Stomach (tissue), 9 donors: Measurements from ENCODE around the gene CDH8. TPM values are rescaled to one million over a fixed set of nuclear protein-coding genes. Genes with fewer than 3 reads are reported as not detected.

Experiments
- DNase-seq, 2 donors: peaks; one replicate each; pipeline versions ENCODE4 v3.0.0 to v3.0.0-alpha.2; 2013 to 2019
- H3K27ac ChIP-seq, 5 donors: fragments of 200-600 bp in 4 of 5; sonication (generic) in 4 of 5; one replicate each; pipeline ENCODE4 v1.5.1; 2013 to 2019; ENCODE audit warnings: mild to moderate bottlenecking in 1 of 5, moderate library complexity in 1 of 5
- H3K27me3 ChIP-seq, 3 donors: fragments of 200-600 bp; sonication (generic); one replicate each; pipeline ENCODE4 v1.5.1; 2017 to 2019; ENCODE audit warnings: mixed run types in 1 of 3
- H3K36me3 ChIP-seq, 4 donors: fragments of 200-600 bp; sonication (generic); 1 replicate in 3 of 4; 2 replicates in 1 of 4; pipeline ENCODE4 v1.5.1; 2016 to 2019
- H3K4me1 ChIP-seq, 4 donors: fragments of 200-600 bp; sonication (generic); one replicate each; pipeline ENCODE4 v1.5.1; 2016 to 2019
- H3K4me3 ChIP-seq, 4 donors: fragments of 200-600 bp; sonication (generic) in 3 of 4; one replicate each; pipeline ENCODE4 v1.5.1; 2016 to 2019; ENCODE audit warnings: mild to moderate bottlenecking in 1 of 4
- H3K9me3 ChIP-seq, 4 donors: fragments of 200-600 bp; sonication (generic); one replicate each; pipeline ENCODE4 v1.5.1; 2016 to 2019
- CTCF ChIP-seq, 7 experiments: fragments of 450-650 bp in 4 of 7; fragments of 200-600 bp in 3 of 7; sonication (generic) in 3 of 7; IDR thresholded peaks; one replicate each; pipeline ENCODE4 v1.5.1; 2016 to 2019; ENCODE audit warnings: antibody characterized with exemption in 7 of 7, control low read depth in 2 of 7, mild to moderate bottlenecking in 1 of 7
- EP300 ChIP-seq: sonication (generic); formaldehyde crosslinking; IDR thresholded peaks from one replicate; pipeline ENCODE4 v1.6.1; 2017; ENCODE audit warnings: antibody characterized with exemption
- POLR2A ChIP-seq, 4 donors: fragments of 450-650 bp; IDR thresholded peaks; one replicate each; pipeline ENCODE4 v1.6.1; 2016; ENCODE audit warnings: antibody characterized with exemption in 4 of 4, control low read depth in 2 of 4, mild to moderate bottlenecking in 1 of 4, moderate library complexity in 1 of 4
- POLR2AphosphoS5 ChIP-seq, 3 donors: sonication (generic); formaldehyde crosslinking; IDR thresholded peaks; one replicate each; pipeline ENCODE4 v1.6.1; 2016; ENCODE audit warnings: antibody characterized with exemption in 3 of 3
- WGBS, 5 donors: extraction: QIAGEN DNeasy Blood & Tissue Kit in 3 of 5; methylation state at CpG; one replicate each; pipeline versions ENCODE4 v1.1.5 to v1.1.7; 2013 to 2018; 5-methylcytosine and 5-hydroxymethylcytosine counted together
- intact Hi-C: fragments of 100-400 bp; cut with DNase I; formaldehyde crosslinking; loops from one replicate; pipeline ENCODE4 v1.15.1; 2023; ENCODE audit warnings: low total_unique reads
- polyA plus RNA-seq, 3 donors: library from polyadenylated mRNA; stranded (reverse); fragments of 200-250 nt; gene quantifications; one replicate each; pipeline ENCODE4 v1.2.3, GENCODE V29; 2013
- total RNA-seq, 5 donors: library from RNA; depleted of rRNA; stranded (reverse); fragments of >200 nt; gene quantifications; one replicate each; pipeline versions ENCODE4 v1.1.0 to v1.2.3, GENCODE V29; 2014 to 2016
- donor health status: healthy with polysubstance abuse.
- donor health status: Bipolar disorder and iron deficiency.
- donor health status: healthy.

Gene CDH8
- total and polyA plus RNA-seq, 8 donors, result 0.13 to 6.4 TPM; not detected in 6

- no peak for DNase-seq
- intact Hi-C loops, result no loop called here
- Histone ChIP-seq H3K27me3 (no peaks in the 10 kb centered on the region), H3K36me3 (no peaks in the 10 kb centered on the region), H3K4me3 (no peak overlapping the region), H3K4me1 (no peaks in the 10 kb centered on the region), H3K27ac (no peak overlapping the region), H3K9me3 (peaks cover 0 to 6% (median 2%) of the 10 kb centered on the region in 4 donors)
- WGBS, 5 donors, result 69 to 84% (median 77%) methylated on average over 2 of the region's 2 CpGs
- no peak for TF ChIP-seq CTCF (IDR thresholded peaks at IDR 0.05)
- TF ChIP-seq EP300, result no peak
- no peak for TF ChIP-seq POLR2AphosphoS5 (IDR thresholded peaks at IDR 0.05)
- no peak for TF ChIP-seq POLR2A (IDR thresholded peaks at IDR 0.05)
Measured at GRCh38 chr16:61890386-61890785, 145.9 kb downstream of the CDH8 start.

- WGBS, 5 donors, result 58 to 83% (median 74%) methylated on average over 3 to 4 of the region's 4 CpGs
- intact Hi-C loops, result no loop called here
- Histone ChIP-seq H3K36me3 (no peaks in the 10 kb centered on the region), H3K9me3 (peaks cover 0 to 6% (median 1%) of the 10 kb centered on the region in 4 donors), H3K4me3 (no peak overlapping the region), H3K27ac (no peak overlapping the region), H3K27me3 (no peaks in the 10 kb centered on the region), H3K4me1 (no peaks in the 10 kb centered on the region)
- no peak for TF ChIP-seq CTCF (IDR thresholded peaks at IDR 0.05)
- no peak for TF ChIP-seq POLR2AphosphoS5 (IDR thresholded peaks at IDR 0.05)
- TF ChIP-seq POLR2A (IDR thresholded peaks at IDR 0.05), result no peak
- no peak for TF ChIP-seq EP300
- DNase-seq, result no peak
Measured at GRCh38 chr16:61887903-61888302, 148.3 kb downstream of the CDH8 start.

GRCh38 chr16:61885343-61885742 is 150.9 kb downstream of the CDH8 start:
- Histone ChIP-seq H3K36me3 (no peaks in the 10 kb centered on the region), H3K27ac (no peak overlapping the region), H3K9me3 (peaks cover 0 to 6% (median 0%) of the 10 kb centered on the region in 4 donors), H3K4me1 (no peaks in the 10 kb centered on the region), H3K4me3 (no peak overlapping the region), H3K27me3 (no peaks in the 10 kb centered on the region)
- 61 to 81% (median 69%) methylated on average over 6 of the region's 6 CpGs for WGBS, 5 donors
- no peak for DNase-seq
- intact Hi-C loops, result no loop called here
- TF ChIP-seq EP300 (no peak), CTCF (IDR thresholded peaks at IDR 0.05) (no peak), POLR2AphosphoS5 (IDR thresholded peaks at IDR 0.05) (no peak), POLR2A (IDR thresholded peaks at IDR 0.05) (no peak)

GRCh38 chr16:61879306-61879705 is 156.9 kb downstream of the CDH8 start:
- Histone ChIP-seq H3K27ac (no peak overlapping the region), H3K9me3 (no peaks in the 10 kb centered on the region), H3K4me3 (no peak overlapping the region), H3K36me3 (no peaks in the 10 kb centered on the region), H3K4me1 (no peaks in the 10 kb centered on the region), H3K27me3 (no peaks in the 10 kb centered on the region)
- intact Hi-C loops, result no loop called here
- 85 to 92% (median 86%) methylated on average over 3 of the region's 3 CpGs for WGBS, 5 donors
- DNase-seq, result no peak
- TF ChIP-seq CTCF (IDR thresholded peaks at IDR 0.05) (no peak), EP300 (no peak), POLR2AphosphoS5 (IDR thresholded peaks at IDR 0.05) (no peak), POLR2A (IDR thresholded peaks at IDR 0.05) (no peak)
